Tibial artery (tissue), 4 donors: ENCODE measurements around the gene DACH1.

Experiments used
- DNase-seq, 2 donors: peaks; one replicate each; pipeline ENCODE4 v3.0.0-alpha.2; 2019
- H3K27ac ChIP-seq, 2 donors: fragments of 200-600 bp; sonication (generic) in 1 of 2; 1 replicate in 1 of 2; 2 replicates in 1 of 2; pipeline ENCODE4 v1.5.1; 2018 to 2019; ENCODE audit warnings: mild to moderate bottlenecking in 1 of 2
- H3K27me3 ChIP-seq, 2 donors: fragments of 200-600 bp; sonication (generic) in 1 of 2; one replicate each; pipeline versions ENCODE4 v1.5.1 to v1.6.0; 2016 to 2019
- H3K36me3 ChIP-seq, 3 donors: fragments of 200-600 bp; sonication (generic) in 2 of 3; one replicate each; pipeline ENCODE4 v1.5.1; 2016 to 2019; ENCODE audit warnings: mild to moderate bottlenecking in 2 of 3
- H3K4me1 ChIP-seq, 4 donors: fragments of 200-600 bp; sonication (generic) in 2 of 4; 1 replicate in 3 of 4; 2 replicates in 1 of 4; pipeline ENCODE4 v1.5.1; 2016 to 2019
- H3K4me3 ChIP-seq, 2 donors: fragments of 200-600 bp; sonication (generic) in 1 of 2; 1 replicate in 1 of 2; 2 replicates in 1 of 2; pipeline ENCODE4 v1.5.1; 2018 to 2019; ENCODE audit warnings: mild to moderate bottlenecking in 2 of 2
- H3K9me3 ChIP-seq, 3 donors: fragments of 200-600 bp; sonication (generic) in 1 of 3; one replicate each; pipeline ENCODE4 v1.5.1; 2016 to 2019
- intact Hi-C: fragments of 100-400 bp; cut with DNase I; formaldehyde crosslinking; loops from one replicate; pipeline ENCODE4 v1.15.0; 2023; ENCODE audit warnings: low total_unique reads
- TF ChIP-seq, protein P1 (sequence below), 2 experiments: fragments of 200-600 bp in 1 of 2; fragments of 450-650 bp in 1 of 2; IDR thresholded peaks; one replicate each; pipeline ENCODE4 v1.5.1; 2017 to 2019; ENCODE audit warnings: antibody characterized with exemption in 2 of 2, mild to moderate bottlenecking in 1 of 2, moderate library complexity in 1 of 2

The DACH1 gene

GRCh38 chr13:71702253-71702652 lies 164.8 kb downstream of the DACH1 start:
- no peaks in the 10 kb centered on the region for H3K27me3 ChIP-seq
- no peak overlapping the region for H3K27ac ChIP-seq
- intact Hi-C loops = no loop called here
- H3K36me3 ChIP-seq = no peaks in the 10 kb centered on the region
- no peaks in the 10 kb centered on the region for H3K9me3 ChIP-seq
- DNase-seq = no peak
- H3K4me3 ChIP-seq = no peak overlapping the region
- no peaks in the 10 kb centered on the region for H3K4me1 ChIP-seq
- TF ChIP-seq, protein P1, sequence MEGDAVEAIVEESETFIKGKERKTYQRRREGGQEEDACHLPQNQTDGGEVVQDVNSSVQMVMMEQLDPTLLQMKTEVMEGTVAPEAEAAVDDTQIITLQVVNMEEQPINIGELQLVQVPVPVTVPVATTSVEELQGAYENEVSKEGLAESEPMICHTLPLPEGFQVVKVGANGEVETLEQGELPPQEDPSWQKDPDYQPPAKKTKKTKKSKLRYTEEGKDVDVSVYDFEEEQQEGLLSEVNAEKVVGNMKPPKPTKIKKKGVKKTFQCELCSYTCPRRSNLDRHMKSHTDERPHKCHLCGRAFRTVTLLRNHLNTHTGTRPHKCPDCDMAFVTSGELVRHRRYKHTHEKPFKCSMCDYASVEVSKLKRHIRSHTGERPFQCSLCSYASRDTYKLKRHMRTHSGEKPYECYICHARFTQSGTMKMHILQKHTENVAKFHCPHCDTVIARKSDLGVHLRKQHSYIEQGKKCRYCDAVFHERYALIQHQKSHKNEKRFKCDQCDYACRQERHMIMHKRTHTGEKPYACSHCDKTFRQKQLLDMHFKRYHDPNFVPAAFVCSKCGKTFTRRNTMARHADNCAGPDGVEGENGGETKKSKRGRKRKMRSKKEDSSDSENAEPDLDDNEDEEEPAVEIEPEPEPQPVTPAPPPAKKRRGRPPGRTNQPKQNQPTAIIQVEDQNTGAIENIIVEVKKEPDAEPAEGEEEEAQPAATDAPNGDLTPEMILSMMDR (IDR thresholded peaks at IDR 0.05) = no peak

- TF ChIP-seq, protein P1 (IDR thresholded peaks at IDR 0.05) = no peak
- no peak overlapping the region for H3K4me3 ChIP-seq
- H3K27me3 ChIP-seq = no peaks in the 10 kb centered on the region
- no peak overlapping the region for H3K27ac ChIP-seq
- no peak for DNase-seq
- no peaks in the 10 kb centered on the region for H3K4me1 ChIP-seq
- no peaks in the 10 kb centered on the region for H3K36me3 ChIP-seq
- intact Hi-C loops = no loop called here
- H3K9me3 ChIP-seq = no peaks in the 10 kb centered on the region
Measured at GRCh38 chr13:71701741-71702140, 165.3 kb downstream of the DACH1 start.

DNA sequence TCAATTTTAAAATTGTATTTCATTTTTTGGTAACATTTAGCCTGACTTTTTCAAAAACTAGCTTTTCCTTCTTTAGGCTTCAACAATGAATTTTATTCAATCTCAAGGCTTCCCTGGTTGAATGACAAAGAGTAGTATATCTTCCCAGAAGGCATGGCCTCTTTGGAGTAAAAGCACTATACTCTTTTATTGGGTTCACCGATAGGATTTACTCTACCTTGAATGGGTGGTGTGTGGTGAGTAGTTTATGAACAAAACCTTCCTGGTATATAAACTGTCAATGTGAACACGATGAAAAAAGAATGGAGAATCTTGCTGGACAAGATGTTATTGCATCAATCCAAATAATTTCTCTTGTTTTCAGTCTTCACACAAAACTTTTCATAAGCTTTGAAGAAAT lies 167.7 kb downstream of the DACH1 start:
- no peaks in the 10 kb centered on the region for H3K27me3 ChIP-seq
- H3K36me3 ChIP-seq = no peaks in the 10 kb centered on the region
- no peaks in the 10 kb centered on the region for H3K4me1 ChIP-seq
- no peak overlapping the region for H3K4me3 ChIP-seq
- TF ChIP-seq, protein P1 (IDR thresholded peaks at IDR 0.05) = no peak
- intact Hi-C loops = no loop called here
- H3K27ac ChIP-seq = no peak overlapping the region
- DNase-seq = no peak
- H3K9me3 ChIP-seq = no peaks in the 10 kb centered on the region

DNA sequence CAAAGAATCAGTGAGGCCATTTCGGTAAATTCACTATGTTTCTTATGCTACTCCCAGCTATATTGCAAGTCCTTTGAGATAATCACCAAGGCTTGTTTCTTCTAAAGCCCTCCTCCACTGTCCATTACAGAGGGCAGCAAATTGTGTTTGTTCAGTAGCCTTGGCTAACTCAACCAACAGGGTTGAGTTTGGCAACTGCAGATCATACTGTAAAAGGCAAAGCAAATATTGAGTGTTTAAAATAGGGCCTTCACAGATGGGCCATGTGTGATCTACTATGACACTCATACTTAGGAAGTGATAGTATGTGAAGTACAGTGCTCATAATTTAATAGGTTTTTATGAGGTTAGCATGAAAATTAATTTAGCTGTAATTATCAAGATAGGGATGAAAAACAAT lies 171.3 kb downstream of the DACH1 start:
- intact Hi-C loops = no loop called here
- Histone ChIP-seq H3K27ac (no peak overlapping the region), H3K36me3 (no peaks in the 10 kb centered on the region), H3K9me3 (no peaks in the 10 kb centered on the region), H3K4me1 (no peaks in the 10 kb centered on the region), H3K4me3 (no peak overlapping the region), H3K27me3 (no peaks in the 10 kb centered on the region)
- DNase-seq = no peak
- TF ChIP-seq, protein P1 (IDR thresholded peaks at IDR 0.05) = no peak

- Histone ChIP-seq H3K4me1 (no peaks in the 10 kb centered on the region), H3K36me3 (no peaks in the 10 kb centered on the region), H3K27me3 (no peaks in the 10 kb centered on the region), H3K9me3 (no peaks in the 10 kb centered on the region), H3K4me3 (no peak overlapping the region), H3K27ac (no peak overlapping the region)
- DNase-seq = no peak
- TF ChIP-seq, protein P1 (IDR thresholded peaks at IDR 0.05) = no peak
- intact Hi-C loops = no loop called here
Measured at GRCh38 chr13:71685072-71685471, 181.9 kb downstream of the DACH1 start.

DNA sequence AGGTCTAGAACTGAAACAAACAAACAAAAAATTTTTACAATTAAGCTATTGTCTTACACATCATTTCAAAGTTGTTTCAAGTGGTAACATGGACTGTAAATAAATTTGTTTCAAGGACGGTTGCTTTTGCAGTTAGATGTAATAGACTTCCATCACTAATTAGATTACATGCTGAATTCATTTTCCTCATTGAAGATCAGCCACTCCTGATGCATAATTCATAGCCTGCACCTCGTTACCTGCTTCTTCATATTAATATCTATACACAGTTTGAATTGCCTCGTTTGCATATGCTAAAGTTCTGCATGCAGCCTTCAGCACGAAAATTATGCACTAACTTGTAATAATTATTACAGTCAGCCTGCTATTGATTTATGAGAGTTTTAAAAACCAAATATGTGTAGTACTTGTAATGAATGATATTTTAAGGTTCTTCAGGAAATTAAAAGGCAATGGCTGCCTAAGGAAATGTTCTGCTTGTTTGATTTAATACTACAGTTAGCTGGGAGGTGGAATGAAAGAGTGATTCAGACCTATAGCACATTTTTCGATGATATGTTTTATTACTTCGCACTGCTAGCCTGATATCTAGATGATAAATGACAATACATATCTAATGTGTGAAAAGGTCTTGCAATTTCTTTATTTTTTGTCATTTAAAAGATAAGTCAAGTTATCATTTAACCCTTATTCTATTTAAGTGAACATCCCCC lies 184.9 kb downstream of the DACH1 start:
- intact Hi-C loops = no loop called here
- Histone ChIP-seq H3K4me1 (no peaks in the 10 kb centered on the region), H3K36me3 (no peaks in the 10 kb centered on the region), H3K27ac (no peak overlapping the region), H3K4me3 (no peak overlapping the region), H3K27me3 (no peaks in the 10 kb centered on the region), H3K9me3 (no peaks in the 10 kb centered on the region)
- no peak for DNase-seq
- TF ChIP-seq, protein P1 (IDR thresholded peaks at IDR 0.05) = no peak
